NCI-H2081 treated with DMSO at 0.1 percent for 48 hours (cell line): Measurements from ENCODE around the gene LAMC1.

Experiments
- DNase-seq: peaks from one replicate; lab custom pipeline; 2025; lab: John Stamatoyannopoulos, UW

Gene LAMC1

GRCh38 chr1:183105449-183105848 is 82.2 kb downstream of the LAMC1 start:
- DNase-seq: no peak

- no peak for DNase-seq
These were observed 82.9 kb downstream of the LAMC1 start for GRCh38 chr1:183106166-183106565.

GRCh38 chr1:183106746-183107145 is 83.5 kb downstream of the LAMC1 start:
- no peak for DNase-seq

GRCh38 chr1:183110326-183110880 is 87.2 kb downstream of the LAMC1 start:
- DNase-seq: no peak

- no peak for DNase-seq
These were observed 91.2 kb downstream of the LAMC1 start for GRCh38 chr1:183114441-183114840.

- DNase-seq: no peak
These were observed 93.2 kb downstream of the LAMC1 start for GRCh38 chr1:183116416-183116815.

- DNase-seq: no peak
These were observed 98.4 kb downstream of the LAMC1 start for GRCh38 chr1:183121609-183122008.

- no peak for DNase-seq
These were observed 101.0 kb downstream of the LAMC1 start for GRCh38 chr1:183124259-183124658.

- DNase-seq: no peak
These were observed 102.2 kb downstream of the LAMC1 start for GRCh38 chr1:183125279-183125999.

- DNase-seq: no peak
These were observed 102.8 kb downstream of the LAMC1 start for GRCh38 chr1:183126000-183126366.

GRCh38 chr1:183126528-183126927 is 103.3 kb downstream of the LAMC1 start:
- no peak for DNase-seq

GRCh38 chr1:183129921-183130690 is 106.9 kb downstream of the LAMC1 start:
- no peak for DNase-seq

- DNase-seq: no peak
These were observed 107.9 kb downstream of the LAMC1 start for GRCh38 chr1:183131166-183131565.

GRCh38 chr1:183135336-183135735 is 112.1 kb downstream of the LAMC1 start:
- no peak for DNase-seq

- DNase-seq: no peak
These were observed 114.6 kb downstream of the LAMC1 start for GRCh38 chr1:183137782-183138181.

GRCh38 chr1:183138301-183138700 is 115.1 kb downstream of the LAMC1 start:
- DNase-seq: no peak

GRCh38 chr1:183139281-183139942 is 116.2 kb downstream of the LAMC1 start:
- DNase-seq: no peak

GRCh38 chr1:183140633-183141032 is 117.4 kb downstream of the LAMC1 start:
- DNase-seq: no peak

- DNase-seq: no peak
These were observed 119.0 kb downstream of the LAMC1 start for GRCh38 chr1:183142171-183142570.

GRCh38 chr1:183143576-183144315 is 120.5 kb downstream of the LAMC1 start:
- DNase-seq: no peak

GRCh38 chr1:183144752-183145151 is 121.5 kb downstream of the LAMC1 start:
- no peak for DNase-seq

GRCh38 chr1:183147735-183148134 is 124.5 kb downstream of the LAMC1 start:
- DNase-seq: no peak
